HCT116 (cell line): ENCODE measurements around the gene GRB7. TPM values are rescaled to one million over a fixed set of nuclear protein-coding genes. Genes with fewer than 3 reads are reported as not detected.

ENCODE experiments used
- ATAC-seq: fragments of 200-7000 bp; cut with Tn5 transposase; 2 replicates; pipeline ENCODE4 v1.9.1; 2020; ENCODE audit warnings: mild to moderate bottlenecking, moderate library complexity
- BruUV-seq: library from RNA; stranded (reverse); fragments of 400-500 nt; replicated peaks from 2 replicates; lab custom pipeline; 2021; lab: Mats Ljungman, UMichigan
- CTCF ChIA-PET: fragments of 300-600 bp; sonication (Branson Sonifier 250); formaldehyde crosslinking; loops from one replicate; lab custom pipeline; 2021; ENCODE audit warnings: antibody characterized with exemption; lab: Charles Lee
- POLR2A ChIA-PET: fragments of 300-600, 350-600 bp; sonication (Branson Sonifier 250); formaldehyde crosslinking; loops from one replicate; lab custom pipeline; 2021; ENCODE audit warnings: antibody characterized with exemption; lab: Charles Lee
- RAD21 ChIA-PET, 2 experiments: fragments of 300-600 bp; sonication (Branson Sonifier 250); formaldehyde crosslinking; loops; one replicate each; lab custom pipeline; 2023; ENCODE audit warnings: low total read pairs in 2 of 2; ENCODE audit not compliant: uncharacterized antibody in 2 of 2, unreplicated experiment in 2 of 2, low non-redundant PET in 1 of 2; lab: Charles Lee
- DNase-seq: peaks from one replicate; pipeline ENCODE4 v3.0.0-alpha.2; 2010; ENCODE audit warnings: low read depth, low spot score
- H2AFZ ChIP-seq: fragments of 200-600 bp; shearing (Covaris generic), sonication (generic); 2 replicates; pipeline ENCODE4 v1.6.1; 2017; ENCODE audit warnings: low read depth, mixed run types, mixed read lengths, antibody characterized with exemption, low read length; ENCODE audit not compliant: poor library complexity, severe bottlenecking
- H3K27ac ChIP-seq: 2 replicates; pipeline ENCODE4 v1.5.1; 2012; ENCODE audit warnings: low read depth, low read length
- H3K27me3 ChIP-seq: fragments of 200-600 bp; sonication (generic); 2 replicates; pipeline ENCODE4 v1.6.1; 2016; ENCODE audit warnings: mixed run types, low read length, mixed read lengths; ENCODE audit not compliant: insufficient read depth
- H3K36me3 ChIP-seq, 2 experiments: fragments of 200-500 bp in 1 of 2; fragments of 200-600 bp in 1 of 2; sonication (Bioruptor generic) in 1 of 2; sonication (generic) in 1 of 2; 2 replicates each; pipeline versions ENCODE4 v1.5.1 to v1.6.1; 2014 to 2016; ENCODE audit warnings: low read length in 2 of 2, inconsistent platforms in 1 of 2, mixed read lengths in 1 of 2, mixed run types in 1 of 2; ENCODE audit not compliant: insufficient read depth in 2 of 2, control insufficient read depth in 1 of 2
- H3K4me1 ChIP-seq, 2 experiments: fragments of 200-600 bp in 1 of 2; sonication (generic) in 1 of 2; 2 replicates each; pipeline versions ENCODE4 v1.5.1 to v1.6.1; 2012 to 2017; ENCODE audit warnings: low read length in 2 of 2, inconsistent platforms in 1 of 2, mild to moderate bottlenecking in 1 of 2, mixed read lengths in 1 of 2, mixed run types in 1 of 2, moderate library complexity in 1 of 2; ENCODE audit not compliant: insufficient read depth in 2 of 2, control insufficient read depth in 1 of 2
- H3K4me2 ChIP-seq: fragments of 200-600 bp; sonication (generic); 2 replicates; pipeline ENCODE4 v1.6.1; 2017; ENCODE audit warnings: mixed run types, low read length, mixed read lengths
- H3K4me3 ChIP-seq, 2 experiments: fragments of 200-600 bp in 1 of 2; sonication (generic) in 1 of 2; replicated peaks in 1 of 2; 2 replicates each; pipeline ENCODE4 v1.5.1; 2011 to 2016; ENCODE audit warnings: low read length in 2 of 2, control low read depth in 1 of 2, low read depth in 1 of 2, mild to moderate bottlenecking in 1 of 2, mixed read lengths in 1 of 2, mixed run types in 1 of 2
- H3K79me2 ChIP-seq: fragments of 200-600 bp; sonication (generic); 2 replicates; pipeline ENCODE4 v1.6.1; 2017; ENCODE audit warnings: mild to moderate bottlenecking, mixed run types, low read length, moderate library complexity, mixed read lengths; ENCODE audit not compliant: insufficient read depth
- H3K9ac ChIP-seq: fragments of 200-600 bp; sonication (generic); 2 replicates; pipeline ENCODE4 v1.6.1; 2016; ENCODE audit warnings: low read length, mixed read lengths
- H3K9me2 ChIP-seq: fragments of 200-600 bp; sonication (generic), shearing (Covaris generic); 2 replicates; pipeline ENCODE4 v1.6.1; 2017; ENCODE audit warnings: mixed run types, mild to moderate bottlenecking, moderate library complexity; ENCODE audit not compliant: insufficient read depth
- H3K9me3 ChIP-seq, 2 experiments: fragments of 200-500 bp in 1 of 2; fragments of 200-600 bp in 1 of 2; sonication (Bioruptor generic) in 1 of 2; sonication (generic) in 1 of 2; 2 replicates each; pipeline ENCODE4 v1.6.1; 2014 to 2017; ENCODE audit warnings: low read length in 2 of 2, mixed read lengths in 2 of 2, inconsistent platforms in 1 of 2, low read depth in 1 of 2, mild to moderate bottlenecking in 1 of 2, mixed run types in 1 of 2, moderate library complexity in 1 of 2; ENCODE audit not compliant: control insufficient read depth in 1 of 2, insufficient read depth in 1 of 2
- H4K20me1 ChIP-seq: fragments of 200-600 bp; sonication (generic), shearing (Covaris generic); 2 replicates; pipeline ENCODE4 v1.6.1; 2017; ENCODE audit warnings: mixed run types, mild to moderate bottlenecking, moderate library complexity; ENCODE audit not compliant: insufficient read depth
- CBX3 ChIP-seq: IDR thresholded peaks from 2 replicates; pipeline ENCODE4 v1.6.1; 2012; ENCODE audit warnings: low read depth
- CEBPB ChIP-seq: IDR thresholded peaks from 2 replicates; pipeline ENCODE4 v1.6.1; 2012; ENCODE audit warnings: low read depth
- EGR1 ChIP-seq: IDR thresholded peaks from 2 replicates; pipeline ENCODE4 v1.6.1; 2012; ENCODE audit warnings: low read depth
- EZH2 ChIP-seq: fragments of 200-600 bp; sonication (generic); IDR thresholded peaks from 2 replicates; pipeline ENCODE4 v1.6.1; 2017; ENCODE audit warnings: antibody characterized with exemption, mixed run types
- EZH2phosphoT487 ChIP-seq: fragments of 200-600 bp; IDR thresholded peaks from 2 replicates; pipeline ENCODE4 v1.6.1; 2018; ENCODE audit warnings: antibody characterized with exemption, borderline replicate concordance
- FOSL1 ChIP-seq: IDR thresholded peaks from 2 replicates; pipeline ENCODE4 v1.6.1; 2012; ENCODE audit warnings: low read depth
- JUND ChIP-seq: IDR thresholded peaks from 2 replicates; pipeline ENCODE4 v1.6.1; 2012
- MAX ChIP-seq: IDR thresholded peaks from 2 replicates; pipeline ENCODE4 v1.6.1; 2012
- POLR2A ChIP-seq: IDR thresholded peaks from 2 replicates; pipeline ENCODE4 v1.7.0; 2011; ENCODE audit warnings: borderline replicate concordance; ENCODE audit not compliant: insufficient read depth, insufficient read length; ENCODE audit errors: extremely low read depth
- POLR2AphosphoS5 ChIP-seq: IDR thresholded peaks from 2 replicates; pipeline ENCODE4 v1.6.1; 2011; ENCODE audit warnings: mild to moderate bottlenecking, low read depth, low read length, moderate library complexity
- RAD21 ChIP-seq: IDR thresholded peaks from 2 replicates; pipeline ENCODE4 v1.6.1; 2012; ENCODE audit warnings: low read depth, mild to moderate bottlenecking
- SIN3A ChIP-seq: IDR thresholded peaks from 2 replicates; pipeline ENCODE4 v1.6.1; 2012; ENCODE audit warnings: low read depth
- SP1 ChIP-seq: IDR thresholded peaks from 2 replicates; pipeline ENCODE4 v1.6.1; 2012; ENCODE audit warnings: low read depth
- TCF7L2 ChIP-seq: IDR thresholded peaks from 2 replicates; pipeline ENCODE4 v1.7.0; 2011; ENCODE audit warnings: borderline replicate concordance, inconsistent platforms; ENCODE audit not compliant: insufficient read depth, insufficient read length; ENCODE audit errors: extremely low read depth
- YY1 ChIP-seq: IDR thresholded peaks from 2 replicates; pipeline ENCODE4 v1.6.1; 2011; ENCODE audit warnings: low read length, low read depth, moderate library complexity, mild to moderate bottlenecking; ENCODE audit not compliant: insufficient replicate concordance; ENCODE audit errors: extremely low read depth
- ZFX ChIP-seq: fragments of 450-650 bp; IDR thresholded peaks from 2 replicates; pipeline ENCODE4 v1.6.1; 2017
- ZNF274 ChIP-seq: fragments of 200-500 bp; sonication (Bioruptor generic); IDR thresholded peaks from 2 replicates; pipeline ENCODE4 v1.6.1; 2014; ENCODE audit warnings: mild to moderate bottlenecking, low read depth, low read length, inconsistent platforms
- intact Hi-C: fragments of 100-400 bp; cut with micrococcal nuclease; formaldehyde crosslinking; loops from 2 replicates; pipeline ENCODE4 v1.10.0; 2022
- total RNA-seq: library from RNA; stranded (reverse); gene quantifications from one replicate; pipeline ENCODE4 v1.2.1, GENCODE V29; 2021; ENCODE audit not compliant: unreplicated experiment
- TF ChIP-seq, protein P1 (sequence below): IDR thresholded peaks from 2 replicates; pipeline ENCODE4 v1.6.1; 2011; ENCODE audit warnings: mild to moderate bottlenecking, low read length, moderate library complexity; ENCODE audit not compliant: insufficient replicate concordance; ENCODE audit errors: extremely low read depth
- TF ChIP-seq, protein P2 (sequence below), 3 experiments: fragments of 200-600 bp in 1 of 3; sonication (generic) in 1 of 3; IDR thresholded peaks in 2 of 3; conservative IDR thresholded peaks in 1 of 3; 2 replicates each; pipeline ENCODE4 v1.5.1; 2012 to 2017; ENCODE audit warnings: low read depth in 2 of 3, low read length in 2 of 3, antibody characterized with exemption in 1 of 3, borderline replicate concordance in 1 of 3, control low read depth in 1 of 3, mild to moderate bottlenecking in 1 of 3, mixed read lengths in 1 of 3, mixed run types in 1 of 3, moderate library complexity in 1 of 3; ENCODE audit not compliant: insufficient read depth in 1 of 3
- TF ChIP-seq, protein P3 (sequence below): IDR thresholded peaks from 2 replicates; pipeline ENCODE4 v1.6.1; 2012

The GRB7 gene
- total RNA-seq, 1 experiment from 2014 or later, result 51.9 TPM

DNA sequence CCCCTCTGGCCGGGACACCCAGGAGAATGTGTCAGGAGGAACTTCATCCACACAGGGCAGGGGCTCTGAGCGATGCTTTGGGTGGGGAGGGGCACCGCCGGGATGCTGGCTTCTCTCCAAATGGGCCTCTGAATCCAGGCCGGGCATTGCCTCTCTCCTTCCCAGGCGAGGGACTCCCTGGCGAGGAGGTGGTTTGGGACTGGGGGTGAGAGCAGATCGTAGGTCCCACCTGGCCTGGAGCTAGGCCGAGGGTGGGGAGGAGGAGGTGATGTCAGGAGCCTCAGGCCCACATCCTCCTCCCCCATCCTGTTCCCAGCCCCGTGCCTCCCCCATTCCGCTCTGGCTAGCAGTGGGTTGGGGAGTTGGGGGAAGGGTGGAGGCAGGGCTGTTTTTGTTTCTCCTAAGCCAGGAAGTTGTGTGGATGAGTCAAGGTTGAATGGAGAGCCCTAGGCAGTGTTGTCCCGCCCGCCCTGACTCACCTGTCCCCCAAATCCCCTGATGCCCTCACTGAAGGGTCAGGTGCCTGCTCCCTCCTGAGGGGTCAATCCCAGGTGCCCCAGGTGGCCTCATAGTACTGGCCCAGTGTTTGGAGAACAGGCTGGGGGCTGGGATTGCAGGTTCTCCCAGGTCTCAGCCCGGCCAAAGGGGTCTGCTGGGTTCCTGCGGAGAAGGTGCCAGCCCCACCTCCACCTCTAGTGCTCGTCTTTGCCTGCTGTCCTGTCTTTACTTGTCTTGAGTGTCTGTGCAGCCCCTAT is 2.8 kb downstream of the GRB7 start:
- ChIA-PET CTCF (interaction anchor here (1.4 to 2.3 kb wide), 3 partner anchors 10 to 119 kb away, joined by 5 to 16 read pairs (median 6); partner anchors contain the start of gene MIEN1), POLR2A (interaction anchor here (1.2 kb wide), 1 partner anchor 11 kb away, joined by 3 read pairs; no protein-coding TSS in a partner anchor), RAD21 (no interaction called here)
- TF ChIP-seq RAD21 (no peak), TCF7L2 (no peak), CBX3 (no peak; the same call in 1 of the 2 replicates), EZH2 (no peak), POLR2AphosphoS5 (peak; percentile 45; the same call in 1 of the 2 replicates), CEBPB (no peak), MAX (peak; percentile 63), JUND (peak; percentile 68), SP1 (peak; percentile 87), SIN3A (no peak), POLR2A (no peak), ZFX (no peak), ZNF274 (no peak), EGR1 (no peak), EZH2phosphoT487 (no peak), YY1 (peak; percentile 38), FOSL1 (peak; percentile 79)
- TF ChIP-seq, protein P1, sequence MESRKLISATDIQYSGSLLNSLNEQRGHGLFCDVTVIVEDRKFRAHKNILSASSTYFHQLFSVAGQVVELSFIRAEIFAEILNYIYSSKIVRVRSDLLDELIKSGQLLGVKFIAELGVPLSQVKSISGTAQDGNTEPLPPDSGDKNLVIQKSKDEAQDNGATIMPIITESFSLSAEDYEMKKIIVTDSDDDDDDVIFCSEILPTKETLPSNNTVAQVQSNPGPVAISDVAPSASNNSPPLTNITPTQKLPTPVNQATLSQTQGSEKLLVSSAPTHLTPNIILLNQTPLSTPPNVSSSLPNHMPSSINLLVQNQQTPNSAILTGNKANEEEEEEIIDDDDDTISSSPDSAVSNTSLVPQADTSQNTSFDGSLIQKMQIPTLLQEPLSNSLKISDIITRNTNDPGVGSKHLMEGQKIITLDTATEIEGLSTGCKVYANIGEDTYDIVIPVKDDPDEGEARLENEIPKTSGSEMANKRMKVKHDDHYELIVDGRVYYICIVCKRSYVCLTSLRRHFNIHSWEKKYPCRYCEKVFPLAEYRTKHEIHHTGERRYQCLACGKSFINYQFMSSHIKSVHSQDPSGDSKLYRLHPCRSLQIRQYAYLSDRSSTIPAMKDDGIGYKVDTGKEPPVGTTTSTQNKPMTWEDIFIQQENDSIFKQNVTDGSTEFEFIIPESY, result no peak
- TF ChIP-seq, protein P2, sequence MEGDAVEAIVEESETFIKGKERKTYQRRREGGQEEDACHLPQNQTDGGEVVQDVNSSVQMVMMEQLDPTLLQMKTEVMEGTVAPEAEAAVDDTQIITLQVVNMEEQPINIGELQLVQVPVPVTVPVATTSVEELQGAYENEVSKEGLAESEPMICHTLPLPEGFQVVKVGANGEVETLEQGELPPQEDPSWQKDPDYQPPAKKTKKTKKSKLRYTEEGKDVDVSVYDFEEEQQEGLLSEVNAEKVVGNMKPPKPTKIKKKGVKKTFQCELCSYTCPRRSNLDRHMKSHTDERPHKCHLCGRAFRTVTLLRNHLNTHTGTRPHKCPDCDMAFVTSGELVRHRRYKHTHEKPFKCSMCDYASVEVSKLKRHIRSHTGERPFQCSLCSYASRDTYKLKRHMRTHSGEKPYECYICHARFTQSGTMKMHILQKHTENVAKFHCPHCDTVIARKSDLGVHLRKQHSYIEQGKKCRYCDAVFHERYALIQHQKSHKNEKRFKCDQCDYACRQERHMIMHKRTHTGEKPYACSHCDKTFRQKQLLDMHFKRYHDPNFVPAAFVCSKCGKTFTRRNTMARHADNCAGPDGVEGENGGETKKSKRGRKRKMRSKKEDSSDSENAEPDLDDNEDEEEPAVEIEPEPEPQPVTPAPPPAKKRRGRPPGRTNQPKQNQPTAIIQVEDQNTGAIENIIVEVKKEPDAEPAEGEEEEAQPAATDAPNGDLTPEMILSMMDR (IDR thresholded peaks at IDR 0.05 in 2 of 3, conservative IDR thresholded peaks at IDR 0.05 in 1 of 3; ENCODE audit: borderline replicate concordance in 1 of 3, insufficient read depth in 1 of 3, low read depth in 2 of 3, low read length in 2 of 3), result no peak
- TF ChIP-seq, protein P3, sequence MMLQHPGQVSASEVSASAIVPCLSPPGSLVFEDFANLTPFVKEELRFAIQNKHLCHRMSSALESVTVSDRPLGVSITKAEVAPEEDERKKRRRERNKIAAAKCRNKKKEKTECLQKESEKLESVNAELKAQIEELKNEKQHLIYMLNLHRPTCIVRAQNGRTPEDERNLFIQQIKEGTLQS, result no peak
- ATAC-seq (peak; percentile 45), DNase-seq (peak; percentile 43)
- H3K4me1 ChIP-seq, result peaks cover 34 to 58% of the 10 kb centered on the region in 2 experiments
- H3K9me2 ChIP-seq, result no peaks in the 10 kb centered on the region
- peaks cover 11 to 13% of the 10 kb centered on the region in 2 experiments; a peak in 2 of 4 replicates for H3K36me3 ChIP-seq
- no peaks in the 10 kb centered on the region for H3K9me3 ChIP-seq
- BruUV-seq, result no TSS peak
- H4K20me1 ChIP-seq, result no peaks in the 10 kb centered on the region
- peak overlapping the region; percentile 84 for H3K27ac ChIP-seq
- intact Hi-C loops, result no loop called here
- H3K4me3 ChIP-seq, result peak overlapping the region; percentile 69 to 84
- peak overlapping the region; percentile 100 for H3K4me2 ChIP-seq
- peaks cover 22% of the 10 kb centered on the region; the same call in 1 of the 2 replicates for H3K79me2 ChIP-seq
- H3K9ac ChIP-seq, result peak overlapping the region; percentile 77
- H3K27me3 ChIP-seq, result no peaks in the 10 kb centered on the region
- no peak overlapping the region for H2AFZ ChIP-seq
